WTC11 (cell line): ENCODE data around the gene TBC1D17.

ENCODE experiments used
- CTCF ChIP-seq: fragments of 200-600 bp; IDR thresholded peaks from 2 replicates; pipeline ENCODE4 v1.8.0; 2022; ENCODE audit warnings: antibody characterized with exemption
- E2F1 ChIP-seq: sonication (generic); formaldehyde crosslinking; IDR thresholded peaks from 2 replicates; pipeline ENCODE4 v1.8.0; 2022; ENCODE audit warnings: mild to moderate bottlenecking, missing genetic modification reagents
- JUN ChIP-seq: sonication (generic); formaldehyde crosslinking; IDR thresholded peaks from 2 replicates; pipeline ENCODE4 v1.8.0; 2023; ENCODE audit warnings: mild to moderate bottlenecking, missing genetic modification reagents
- NFYB ChIP-seq: sonication (generic); formaldehyde crosslinking; conservative IDR thresholded peaks from 2 replicates; pipeline ENCODE4 v1.8.0; 2022; ENCODE audit warnings: low read depth, missing genetic modification reagents

- no peak for TF ChIP-seq NFYB (CRISPR knock-in tag)
- TF ChIP-seq CTCF, result no peak; the same call in 1 of the 2 replicates
- TF ChIP-seq E2F1 (CRISPR knock-in tag), result no peak
- TF ChIP-seq JUN (CRISPR knock-in tag), result no peak
These were observed 35.6 kb downstream of the TBC1D17 start for GRCh38 chr19:49912965-49913685.
